DOHH2 (cell line): ENCODE results near the gene OR51E2.

Experiments used
- EZH2phosphoT487 ChIP-seq: fragments of 200-600 bp; sonication (generic); IDR thresholded peaks from 2 replicates; pipeline ENCODE4 v1.6.1; 2017; ENCODE audit warnings: borderline replicate concordance, mild to moderate bottlenecking, antibody characterized with exemption, low read length, moderate library complexity, mixed read lengths
- TF ChIP-seq, protein P1 (sequence below): fragments of 200-600 bp; sonication (generic); IDR thresholded peaks from one replicate; pipeline ENCODE4 v1.5.1; 2014; ENCODE audit warnings: antibody characterized with exemption, mild to moderate bottlenecking, low read depth, low read length; ENCODE audit not compliant: poor library complexity, severe bottlenecking

DNA sequence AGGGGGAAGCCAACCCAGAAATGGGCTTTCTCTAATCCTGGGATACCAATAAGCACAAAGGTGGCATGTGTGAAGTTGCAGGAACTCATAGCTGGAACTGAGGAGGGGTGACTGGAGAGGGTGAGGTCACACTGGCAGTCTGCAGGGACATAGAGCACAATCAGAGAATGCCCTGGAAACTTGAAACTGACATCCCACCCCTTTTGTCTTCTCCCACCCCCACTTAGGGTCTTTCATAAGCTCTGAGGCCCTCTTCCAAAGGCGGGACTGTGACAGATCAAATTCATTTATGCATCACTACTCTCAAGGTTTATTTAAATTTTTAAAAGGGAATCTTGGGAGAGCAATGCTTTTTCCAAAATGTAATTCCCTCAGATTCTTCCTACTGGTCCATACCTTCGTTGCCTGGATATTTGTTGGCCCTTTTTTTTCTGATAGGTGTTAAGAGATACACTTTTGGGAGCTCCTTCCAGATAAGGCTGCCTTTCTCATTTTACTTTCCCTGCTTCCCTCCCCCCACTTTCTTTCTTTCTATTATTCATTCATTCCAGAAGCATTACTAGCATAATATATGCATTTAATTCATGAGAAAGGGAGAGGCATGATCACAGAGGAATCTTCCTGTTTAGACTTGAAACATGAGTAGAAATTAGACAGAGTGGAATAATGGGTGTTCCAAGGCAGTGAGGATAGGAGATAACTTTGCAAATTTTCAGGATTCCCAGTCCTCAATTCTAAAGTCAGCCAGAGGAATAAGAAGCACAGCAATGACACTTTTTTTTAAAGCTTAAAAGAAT, 14.8 kb downstream of the OR51E2 start:
- TF ChIP-seq, protein P1, sequence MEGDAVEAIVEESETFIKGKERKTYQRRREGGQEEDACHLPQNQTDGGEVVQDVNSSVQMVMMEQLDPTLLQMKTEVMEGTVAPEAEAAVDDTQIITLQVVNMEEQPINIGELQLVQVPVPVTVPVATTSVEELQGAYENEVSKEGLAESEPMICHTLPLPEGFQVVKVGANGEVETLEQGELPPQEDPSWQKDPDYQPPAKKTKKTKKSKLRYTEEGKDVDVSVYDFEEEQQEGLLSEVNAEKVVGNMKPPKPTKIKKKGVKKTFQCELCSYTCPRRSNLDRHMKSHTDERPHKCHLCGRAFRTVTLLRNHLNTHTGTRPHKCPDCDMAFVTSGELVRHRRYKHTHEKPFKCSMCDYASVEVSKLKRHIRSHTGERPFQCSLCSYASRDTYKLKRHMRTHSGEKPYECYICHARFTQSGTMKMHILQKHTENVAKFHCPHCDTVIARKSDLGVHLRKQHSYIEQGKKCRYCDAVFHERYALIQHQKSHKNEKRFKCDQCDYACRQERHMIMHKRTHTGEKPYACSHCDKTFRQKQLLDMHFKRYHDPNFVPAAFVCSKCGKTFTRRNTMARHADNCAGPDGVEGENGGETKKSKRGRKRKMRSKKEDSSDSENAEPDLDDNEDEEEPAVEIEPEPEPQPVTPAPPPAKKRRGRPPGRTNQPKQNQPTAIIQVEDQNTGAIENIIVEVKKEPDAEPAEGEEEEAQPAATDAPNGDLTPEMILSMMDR = no peak
- TF ChIP-seq EZH2phosphoT487 = no peak
